CD4-positive, CD25-positive, alpha-beta regulatory T cell (primary cell): ENCODE data around the gene TRA2B. TPM values are rescaled to one million over a fixed set of nuclear protein-coding genes. Genes with fewer than 3 reads are reported as not detected.

Experiments used
- ATAC-seq, 2 donors: fragments of 150-1000 bp; cut with Tn5 transposase; one replicate each; pipeline ENCODE4 v1.10.0; 2021; ENCODE audit warnings: low read depth in 2 of 2, moderate number of reproducible peaks in 2 of 2, moderate library complexity in 1 of 2
- DNase-seq, 3 donors: peaks; one replicate each; pipeline versions ENCODE4 v3.0.0 to v3.0.0-alpha.2; 2012 to 2022; ENCODE audit warnings: mixed read lengths in 1 of 3
- H3K27ac ChIP-seq: one replicate; pipeline ENCODE4 v1.7.0; 2013; ENCODE audit warnings: mild to moderate bottlenecking, low read length; ENCODE audit not compliant: insufficient read depth, poor library complexity, severe bottlenecking
- H3K27me3 ChIP-seq: one replicate; pipeline ENCODE4 v1.7.0; 2013; ENCODE audit warnings: low read length; ENCODE audit not compliant: control insufficient read depth, insufficient read depth
- H3K36me3 ChIP-seq: one replicate; pipeline ENCODE4 v1.7.0; 2013; ENCODE audit warnings: mild to moderate bottlenecking, low read length, moderate library complexity; ENCODE audit not compliant: control insufficient read depth, insufficient read depth
- H3K4me1 ChIP-seq: 2 replicates; pipeline ENCODE4 v1.7.0; 2013; ENCODE audit warnings: mild to moderate bottlenecking, low read length; ENCODE audit not compliant: insufficient read depth, control insufficient read depth, poor library complexity, severe bottlenecking
- H3K4me3 ChIP-seq: one replicate; pipeline ENCODE4 v1.7.0; 2013; ENCODE audit warnings: low read depth, mild to moderate bottlenecking, low read length, moderate library complexity
- H3K9me3 ChIP-seq, 2 experiments: 1 replicate in 1 of 2; 2 replicates in 1 of 2; pipeline ENCODE4 v1.7.0; 2013; ENCODE audit warnings: low read length in 2 of 2, mild to moderate bottlenecking in 1 of 2, moderate library complexity in 1 of 2; ENCODE audit not compliant: control insufficient read depth in 2 of 2
- H3K27ac Mint-ChIP-seq, 3 donors: one replicate each; pipeline ENCODE4 v1.8.0; 2020 to 2022; ENCODE audit warnings: mild to moderate bottlenecking in 3 of 3, mixed read lengths in 3 of 3, moderate library complexity in 2 of 3
- H3K27me3 Mint-ChIP-seq: one replicate; pipeline ENCODE4 v1.8.0; 2022; ENCODE audit warnings: mild to moderate bottlenecking, mixed read lengths
- H3K36me3 Mint-ChIP-seq: one replicate; pipeline ENCODE4 v1.8.0; 2020; ENCODE audit warnings: mixed read lengths
- H3K4me1 Mint-ChIP-seq, 4 donors: one replicate each; pipeline ENCODE4 v1.8.0; 2020 to 2022; ENCODE audit warnings: mixed read lengths in 4 of 4, mild to moderate bottlenecking in 1 of 4
- H3K4me3 Mint-ChIP-seq, 4 donors: one replicate each; pipeline ENCODE4 v1.8.0; 2020 to 2022; ENCODE audit warnings: mild to moderate bottlenecking in 4 of 4, mixed read lengths in 4 of 4, moderate library complexity in 3 of 4
- H3K9me3 Mint-ChIP-seq, 7 donors: one replicate each; pipeline ENCODE4 v1.8.0; 2020 to 2022; ENCODE audit warnings: mixed read lengths in 7 of 7, mild to moderate bottlenecking in 3 of 7, moderate library complexity in 2 of 7
- polyA plus RNA-seq, 4 donors: library from polyadenylated mRNA; unstranded; fragments of 300-500 nt; fragmentation: Illumina TruSeq; gene quantifications; one replicate each; pipeline ENCODE4 v1.2.3, GENCODE V29; 2021
- total RNA-seq: library from RNA; stranded (reverse); gene quantifications from one replicate; pipeline ENCODE4 v1.2.3, GENCODE V29; 2022

The TRA2B gene
- total and polyA plus RNA-seq, 5 donors from 2014 or later, result 187 to 631 (median 218) TPM

GRCh38 chr3:185961675-185962232 is 23.9 kb upstream of the TRA2B start:
- H3K4me1 Mint-ChIP-seq, result peaks cover 0 to 2% (median 0%) of the 10 kb centered on the region in 4 donors
- Histone ChIP-seq H3K27ac (no peak overlapping the region), H3K4me1 (no peaks in the 10 kb centered on the region), H3K36me3 (no peaks in the 10 kb centered on the region), H3K9me3 (peaks cover 0 to 3% of the 10 kb centered on the region in 2 experiments), H3K4me3 (no peak overlapping the region), H3K27me3 (no peaks in the 10 kb centered on the region)
- H3K27ac Mint-ChIP-seq, result no peak overlapping the region
- peaks cover 5% of the 10 kb centered on the region for H3K27me3 Mint-ChIP-seq
- DNase-seq (no peak), ATAC-seq (no peak)
- H3K9me3 Mint-ChIP-seq, result peaks cover under 1 to 6% (median 3%) of the 10 kb centered on the region in 7 donors
- H3K4me3 Mint-ChIP-seq, result no peak overlapping the region
- peaks cover 2% of the 10 kb centered on the region for H3K36me3 Mint-ChIP-seq

GRCh38 chr3:185960522-185961288 is 22.9 kb upstream of the TRA2B start:
- H3K4me3 Mint-ChIP-seq, result no peak overlapping the region
- peaks cover 0 to 4% (median 2%) of the 10 kb centered on the region in 7 donors for H3K9me3 Mint-ChIP-seq
- no peak overlapping the region for H3K27ac Mint-ChIP-seq
- no peak for ATAC-seq
- H3K36me3 Mint-ChIP-seq, result no peaks in the 10 kb centered on the region
- peaks cover 12% of the 10 kb centered on the region for H3K27me3 Mint-ChIP-seq
- H3K27ac ChIP-seq, result no peak overlapping the region
- H3K4me1 Mint-ChIP-seq, result peaks cover 0 to 2% (median 0%) of the 10 kb centered on the region in 4 donors
- no peaks in the 10 kb centered on the region for H3K36me3 ChIP-seq
- peaks cover 0 to under 1% of the 10 kb centered on the region in 2 experiments for H3K9me3 ChIP-seq
- peaks cover 6% of the 10 kb centered on the region for H3K27me3 ChIP-seq
- H3K4me3 ChIP-seq, result no peak overlapping the region
- no peaks in the 10 kb centered on the region for H3K4me1 ChIP-seq
- DNase-seq, result peak in 1 of 3 donors; percentile 58

- Mint-ChIP-seq H3K27me3 (peaks cover 12% of the 10 kb centered on the region), H3K4me3 (peak overlapping the region in 1 of 4 donors; percentile 56), H3K9me3 (peaks cover 0 to 3% (median 0%) of the 10 kb centered on the region in 7 donors), H3K36me3 (no peaks in the 10 kb centered on the region), H3K4me1 (peaks cover 0 to 2% (median 0%) of the 10 kb centered on the region in 4 donors), H3K27ac (peak overlapping the region in 2 of 3 donors; percentile 33 to 39)
- H3K4me3 ChIP-seq, result peak overlapping the region; percentile 3
- H3K27ac ChIP-seq, result no peak overlapping the region
- ATAC-seq, result no peak
- H3K9me3 ChIP-seq, result no peaks in the 10 kb centered on the region
- H3K36me3 ChIP-seq, result no peaks in the 10 kb centered on the region
- DNase-seq, result peak in 1 of 3 donors; percentile 64
- H3K27me3 ChIP-seq, result peaks cover 10% of the 10 kb centered on the region
- no peaks in the 10 kb centered on the region for H3K4me1 ChIP-seq
These were observed 22.1 kb upstream of the TRA2B start for GRCh38 chr3:185959609-185960521.

- H3K36me3 ChIP-seq, result no peaks in the 10 kb centered on the region
- no peaks in the 10 kb centered on the region for H3K4me1 ChIP-seq
- H3K9me3 ChIP-seq, result no peaks in the 10 kb centered on the region
- no peak overlapping the region for H3K4me3 ChIP-seq
- H3K27me3 Mint-ChIP-seq, result peaks cover 13% of the 10 kb centered on the region
- no peaks in the 10 kb centered on the region for H3K36me3 Mint-ChIP-seq
- H3K27ac ChIP-seq, result no peak overlapping the region
- no peak overlapping the region for H3K4me3 Mint-ChIP-seq
- DNase-seq (no peak), ATAC-seq (no peak)
- peaks cover 10% of the 10 kb centered on the region for H3K27me3 ChIP-seq
- no peak overlapping the region for H3K27ac Mint-ChIP-seq
- peaks cover 0 to 2% (median 0%) of the 10 kb centered on the region in 4 donors for H3K4me1 Mint-ChIP-seq
- peaks cover 0 to 2% (median 0%) of the 10 kb centered on the region in 7 donors for H3K9me3 Mint-ChIP-seq
These were observed 20.8 kb upstream of the TRA2B start for GRCh38 chr3:185958626-185959025.

GRCh38 chr3:185956244-185956643 is 18.4 kb upstream of the TRA2B start:
- Histone ChIP-seq H3K36me3 (no peaks in the 10 kb centered on the region), H3K9me3 (no peaks in the 10 kb centered on the region), H3K4me1 (no peaks in the 10 kb centered on the region), H3K27me3 (peaks cover 10% of the 10 kb centered on the region), H3K27ac (no peak overlapping the region), H3K4me3 (no peak overlapping the region)
- ATAC-seq (no peak), DNase-seq (no peak)
- peaks cover 0 to 2% (median 0%) of the 10 kb centered on the region in 4 donors for H3K4me1 Mint-ChIP-seq
- H3K36me3 Mint-ChIP-seq, result no peaks in the 10 kb centered on the region
- peaks cover 0 to 2% (median 0%) of the 10 kb centered on the region in 7 donors for H3K9me3 Mint-ChIP-seq
- H3K4me3 Mint-ChIP-seq, result peak overlapping the region in 1 of 4 donors; percentile 35
- H3K27me3 Mint-ChIP-seq, result peaks cover 30% of the 10 kb centered on the region
- H3K27ac Mint-ChIP-seq, result no peak overlapping the region

- no peak overlapping the region for H3K27ac ChIP-seq
- Mint-ChIP-seq H3K27me3 (peaks cover 47% of the 10 kb centered on the region), H3K4me1 (no peaks in the 10 kb centered on the region), H3K27ac (no peak overlapping the region), H3K36me3 (no peaks in the 10 kb centered on the region), H3K4me3 (no peak overlapping the region), H3K9me3 (peaks cover 0 to 2% (median 0%) of the 10 kb centered on the region in 7 donors)
- no peak overlapping the region for H3K4me3 ChIP-seq
- H3K27me3 ChIP-seq, result peaks cover 10% of the 10 kb centered on the region
- H3K36me3 ChIP-seq, result no peaks in the 10 kb centered on the region
- H3K4me1 ChIP-seq, result no peaks in the 10 kb centered on the region
- no peaks in the 10 kb centered on the region for H3K9me3 ChIP-seq
- DNase-seq (no peak), ATAC-seq (no peak)
These were observed 16.5 kb upstream of the TRA2B start for GRCh38 chr3:185954366-185954723.

- ATAC-seq, result no peak
- H3K27ac Mint-ChIP-seq, result no peak overlapping the region
These were observed 12.9 kb upstream of the TRA2B start for GRCh38 chr3:185950728-185951127.

More at GRCh38 chr3:185950728-185951127, 12.9 kb upstream of the TRA2B start:
- Mint-ChIP-seq H3K27me3 (peaks cover 62% of the 10 kb centered on the region), H3K36me3 (no peaks in the 10 kb centered on the region), H3K4me3 (no peak overlapping the region), H3K4me1 (no peaks in the 10 kb centered on the region), H3K9me3 (peaks cover 0 to 2% (median 0%) of the 10 kb centered on the region in 7 donors)
- Histone ChIP-seq H3K27me3 (peaks cover 13% of the 10 kb centered on the region), H3K4me3 (no peak overlapping the region), H3K27ac (no peak overlapping the region), H3K36me3 (no peaks in the 10 kb centered on the region), H3K9me3 (no peaks in the 10 kb centered on the region), H3K4me1 (no peaks in the 10 kb centered on the region)
- no peak for DNase-seq
